Adrenal gland (tissue), 19 donors: ENCODE measurements around the gene DKK2. TPM values are rescaled to one million over a fixed set of nuclear protein-coding genes. Genes with fewer than 3 reads are reported as not detected.

Experiments
- DNase-seq, 7 donors: peaks; one replicate each; pipeline ENCODE4 v3.0.0-alpha.2; 2019 to 2020
- H3K27ac ChIP-seq, 5 donors: fragments of 200-600 bp; sonication (generic) in 4 of 5; 1 replicate in 3 of 5; 2 replicates in 2 of 5; pipeline versions ENCODE4 v1.5.1 to v1.8.0; 2016 to 2020; ENCODE audit warnings: mild to moderate bottlenecking in 1 of 5
- H3K27me3 ChIP-seq: fragments of 200-600 bp; 2 replicates; pipeline ENCODE4 v1.8.0; 2021
- H3K36me3 ChIP-seq, 2 donors: fragments of 200-600 bp; replicated peaks in 1 of 2; 1 replicate in 1 of 2; 2 replicates in 1 of 2; pipeline versions ENCODE4 v1.5.1 to v1.8.0; 2018 to 2022
- H3K4me1 ChIP-seq, 2 donors: fragments of 200-600 bp; replicated peaks in 1 of 2; 1 replicate in 1 of 2; 2 replicates in 1 of 2; pipeline versions ENCODE4 v1.5.1 to v1.8.0; 2018 to 2021
- H3K4me3 ChIP-seq, 4 donors: fragments of 200-600 bp; sonication (generic) in 3 of 4; one replicate each; pipeline ENCODE4 v1.5.1; 2016 to 2018
- H3K9me3 ChIP-seq, 3 donors: fragments of 200-600 bp; sonication (generic) in 1 of 3; replicated peaks in 1 of 3; 1 replicate in 2 of 3; 2 replicates in 1 of 3; pipeline versions ENCODE4 v1.5.1 to v1.8.0; 2016 to 2021
- CTCF ChIP-seq, 6 experiments: fragments of 450-650 bp in 4 of 6; fragments of 200-600 bp in 2 of 6; sonication (generic) in 1 of 6; IDR thresholded peaks; 1 replicate in 5 of 6; 2 replicates in 1 of 6; pipeline versions ENCODE4 v1.5.1 to v1.8.0; 2016 to 2021; ENCODE audit warnings: antibody characterized with exemption in 6 of 6, mild to moderate bottlenecking in 2 of 6, moderate library complexity in 1 of 6
- POLR2A ChIP-seq, 2 donors: fragments of 450-650 bp; IDR thresholded peaks; one replicate each; pipeline ENCODE4 v1.6.1; 2017; ENCODE audit warnings: antibody characterized with exemption in 2 of 2, mild to moderate bottlenecking in 2 of 2, moderate library complexity in 1 of 2
- WGBS, 4 donors: extraction: QIAGEN DNeasy Blood & Tissue Kit in 2 of 4; methylation state at CpG; one replicate each; pipeline versions ENCODE4 v1.1.5 to v1.1.7; 2013 to 2017; 5-methylcytosine and 5-hydroxymethylcytosine counted together
- intact Hi-C, 2 donors: fragments of 100-400 bp; cut with DNase I; formaldehyde crosslinking; loops; one replicate each; pipeline versions ENCODE4 v1.14.1 to v1.15.0; 2022 to 2023
- long read RNA-seq, 10 donors: library from polyadenylated mRNA in 3 of 10; unstranded in 2 of 10; stranded (forward) in 1 of 10; transcript quantifications; one replicate each; pipeline ENCODE4 v2.0.0 and lab custom pipeline, GENCODE V29; 2021 to 2026
- polyA plus RNA-seq, 3 donors: library from polyadenylated mRNA; stranded (reverse); fragments of 200-250 nt in 2 of 3; fragments of 350-450 nt in 1 of 3; fragmentation: Illumina TruSeq in 1 of 3; extraction: RNeasy Lipid Tissue Mini Kit (QIAGEN cat#74804) in 1 of 3; gene quantifications; one replicate each; pipeline ENCODE4 v1.2.3, GENCODE V29; 2013 to 2014
- total RNA-seq, 9 donors: library from RNA; depleted of rRNA in 4 of 9; stranded (reverse); fragments of >200 nt in 4 of 9; fragments of 120-200 nt in 1 of 9; fragmentation: NEBNext Ultra II Directional in 1 of 9; extraction: Animal tissue kit (Norgen Biotek cat#: 25700) in 1 of 9; gene quantifications; one replicate each; pipeline versions ENCODE4 v1.1.0 to v1.2.4, GENCODE V29; 2013 to 2023
- donor health status: healthy with polysubstance abuse.
- donor health status: Bipolar disorder and iron deficiency.
- donor health status: DM: yes; HTN: yes; CAD: no.
- donor health status: DM: no; HTN: no; CAD: no.
- donor health status: DM: no; HTN: no; CAD: no.
- donor health status: DM: yes; HTN: yes; CAD: no.

DKK2 gene
- total RNA-seq (1 to 10 TPM in 3 of 9 donors, under 1 TPM in 6; 0.14 to 9.9 (median 0.58) TPM), polyA plus RNA-seq (under 1 TPM; 0.24 to 0.94 (median 0.86) TPM)
- long read RNA-seq, donor 1: 0 reads
- long read RNA-seq, donor 2: 0 reads
- long read RNA-seq, donor 3: 0 reads
- long read RNA-seq, donor 4: 0 reads
- long read RNA-seq, donor 5: 0 reads
- long read RNA-seq, donor 6: 0 reads
- long read RNA-seq, donor 7, partial matches to known transcripts: 0 of 1 reads
- long read RNA-seq, donor 7, other reads (novel, unspliced or antisense): 0 of 1 reads
- long read RNA-seq, donor 8, partial matches to known transcripts: 0 of 2 reads
- long read RNA-seq, donor 8, other reads (novel, unspliced or antisense): 0 of 2 reads
- long read RNA-seq, donor 9, partial matches to known transcripts: 0 of 3 reads
- long read RNA-seq, donor 9, other reads (novel, unspliced or antisense): 0 of 3 reads
- long read RNA-seq, donor 10: 0 reads

GRCh38 chr4:107035819-107036583 is at the start of gene DKK2:
Gene DKK2 (minus strand): TSS chr4:107036313. CDS start chr4:107035591, 722 bp downstream.
- no peak within 1 kb of the TSS for H3K27ac ChIP-seq

GRCh38 chr4:107077192-107077591 is 41.1 kb upstream of the DKK2 start:
- 64 to 78% (median 75%) methylated on average over 4 of the region's 4 CpGs for WGBS, 4 donors
- H3K9me3 ChIP-seq: no peaks in the 10 kb centered on the region
- TF ChIP-seq POLR2A (IDR thresholded peaks at IDR 0.05): no peak
- TF ChIP-seq CTCF (IDR thresholded peaks at IDR 0.05): no peak

More at GRCh38 chr4:107035819-107036583, at the start of gene DKK2:
- intact Hi-C loops: no loop called here
- no peaks in the 10 kb centered on the region for H3K36me3 ChIP-seq
- TF ChIP-seq CTCF (IDR thresholded peaks at IDR 0.05) (no peak), POLR2A (IDR thresholded peaks at IDR 0.05) (no peak)
- peaks cover 0 to 18% of the 10 kb centered on the region in 2 donors for H3K4me1 ChIP-seq
- peaks cover 49% of the 10 kb centered on the region for H3K27me3 ChIP-seq
- no peak for DNase-seq
- H3K9me3 ChIP-seq: no peaks in the 10 kb centered on the region
- WGBS, 4 donors: 1 to 2% (median 1%) methylated on average over 40 of the region's 40 CpGs
- peak within 1 kb of the TSS in 2 of 4 donors; percentile 16 to 47 for H3K4me3 ChIP-seq

GRCh38 chr4:107072836-107073736 is 37.0 kb upstream of the DKK2 start:
- no peaks in the 10 kb centered on the region for H3K4me1 ChIP-seq
- H3K27me3 ChIP-seq: no peaks in the 10 kb centered on the region
- H3K27ac ChIP-seq: no peak overlapping the region
- TF ChIP-seq POLR2A (IDR thresholded peaks at IDR 0.05): no peak
- no peak for TF ChIP-seq CTCF (IDR thresholded peaks at IDR 0.05)
- intact Hi-C loops: no loop called here
- H3K4me3 ChIP-seq: no peak overlapping the region
- WGBS, 4 donors: 85 to 93% (median 89%) methylated on average over 16 to 32 of the region's 32 CpGs
- H3K36me3 ChIP-seq: no peaks in the 10 kb centered on the region
- no peaks in the 10 kb centered on the region for H3K9me3 ChIP-seq
- no peak for DNase-seq

More at GRCh38 chr4:107077192-107077591, 41.1 kb upstream of the DKK2 start:
- Histone ChIP-seq H3K36me3 (no peaks in the 10 kb centered on the region), H3K4me3 (no peak overlapping the region), H3K27ac (no peak overlapping the region), H3K27me3 (no peaks in the 10 kb centered on the region), H3K4me1 (no peaks in the 10 kb centered on the region)
- intact Hi-C loops: no loop called here
- DNase-seq: no peak
